SK-N-SH (cell line): ENCODE data around the gene CDCP1. TPM values are rescaled to one million over a fixed set of nuclear protein-coding genes. Genes with fewer than 3 reads are reported as not detected.
A peak's percentile ranks its signal among the peaks of the same experiment; 100 is the strongest.

Experiments
- CTCF ChIA-PET: fragments of 300-600, 350-600 bp; formaldehyde crosslinking; extraction: SDS; loops from one replicate; lab custom pipeline; 2021; lab: Yijun Ruan, JAX
- POLR2A ChIA-PET: fragments of 350-600 bp; sonication (Branson Sonifier 250); formaldehyde crosslinking; extraction: SDS; loops from one replicate; lab custom pipeline; 2020; ENCODE audit warnings: antibody characterized with exemption, inconsistent platforms; lab: Yijun Ruan, JAX
- DNase-seq: peaks from one replicate; pipeline ENCODE4 v3.0.0; 2012
- H2AFZ ChIP-seq: fragments of 200-600 bp; sonication (generic); 2 replicates; pipeline ENCODE4 v1.8.1; 2016; ENCODE audit warnings: antibody characterized with exemption, mild to moderate bottlenecking, low read depth
- H3F3A ChIP-seq: fragments of 200-600 bp; sonication (generic); replicated peaks from 2 replicates; pipeline ENCODE3; 2016; ENCODE audit warnings: antibody characterized with exemption, mild to moderate bottlenecking; ENCODE audit not compliant: insufficient read depth
- H3K27ac ChIP-seq, 2 experiments: fragments of 200-500 bp in 1 of 2; fragments of 200-600 bp in 1 of 2; sonication (Bioruptor generic) in 1 of 2; sonication (generic), shearing (Covaris generic) in 1 of 2; 2 replicates each; pipeline versions ENCODE4 v1.5.1 to v1.6.1; 2014 to 2016; ENCODE audit warnings: low read depth in 2 of 2, inconsistent platforms in 1 of 2, low read length in 1 of 2, mild to moderate bottlenecking in 1 of 2, mixed read lengths in 1 of 2
- H3K27me3 ChIP-seq: fragments of 200-600 bp; sonication (generic), shearing (Covaris generic); 2 replicates; pipeline ENCODE4 v1.6.1; 2016; ENCODE audit warnings: mixed run types; ENCODE audit not compliant: insufficient read depth
- H3K36me3 ChIP-seq, 2 experiments: fragments of 200-500 bp in 1 of 2; fragments of 200-600 bp in 1 of 2; sonication (Bioruptor generic) in 1 of 2; sonication (generic) in 1 of 2; replicated peaks in 1 of 2; 2 replicates each; pipeline versions ENCODE3 to v1.5.1; 2014 to 2016; ENCODE audit warnings: low read length in 1 of 2, mild to moderate bottlenecking in 1 of 2; ENCODE audit not compliant: insufficient read depth in 2 of 2, control insufficient read depth in 1 of 2
- H3K4me1 ChIP-seq, 2 experiments: fragments of 200-500 bp in 1 of 2; fragments of 200-600 bp in 1 of 2; sonication (Bioruptor generic) in 1 of 2; sonication (generic), shearing (Covaris generic) in 1 of 2; 2 replicates each; pipeline versions ENCODE4 v1.5.1 to v1.6.1; 2014 to 2016; ENCODE audit warnings: low read depth in 1 of 2, low read length in 1 of 2, mixed run types in 1 of 2; ENCODE audit not compliant: insufficient read depth in 2 of 2, control insufficient read depth in 1 of 2
- H3K4me2 ChIP-seq: fragments of 200-600 bp; sonication (generic), shearing (Covaris generic); 2 replicates; pipeline ENCODE4 v1.6.1; 2017; ENCODE audit warnings: mixed run types
- H3K4me3 ChIP-seq, 2 experiments: fragments of 200-500 bp in 1 of 2; fragments of 200-600 bp in 1 of 2; sonication (Bioruptor generic) in 1 of 2; sonication (generic), shearing (Covaris generic) in 1 of 2; 2 replicates each; pipeline versions ENCODE4 v1.5.1 to v1.8.1; 2014 to 2016; ENCODE audit warnings: low read depth in 2 of 2, inconsistent platforms in 1 of 2, low read length in 1 of 2, mild to moderate bottlenecking in 1 of 2, mixed read lengths in 1 of 2, moderate library complexity in 1 of 2
- H3K79me2 ChIP-seq: fragments of 200-600 bp; sonication (generic); 2 replicates; pipeline ENCODE4 v1.8.1; 2017; ENCODE audit warnings: mild to moderate bottlenecking; ENCODE audit not compliant: insufficient read depth
- H3K9ac ChIP-seq: fragments of 200-600 bp; sonication (generic); 2 replicates; pipeline ENCODE4 v1.6.1; 2017; ENCODE audit warnings: mixed run types
- H3K9me2 ChIP-seq: fragments of 200-600 bp; sonication (generic); 2 replicates; pipeline ENCODE4 v1.6.1; 2017; ENCODE audit warnings: mixed run types
- H3K9me3 ChIP-seq: fragments of 200-600 bp; sonication (generic); 2 replicates; pipeline ENCODE4 v1.6.1; 2017; ENCODE audit warnings: mixed run types, mild to moderate bottlenecking, moderate library complexity
- H4K20me1 ChIP-seq: fragments of 200-600 bp; sonication (generic); 2 replicates; pipeline ENCODE4 v1.6.1; 2017; ENCODE audit warnings: mild to moderate bottlenecking, mixed run types; ENCODE audit not compliant: insufficient read depth
- EP300 ChIP-seq, 2 experiments: IDR thresholded peaks; 2 replicates each; pipeline versions ENCODE4 v1.4.0 to v1.6.1; 2012; ENCODE audit warnings: borderline replicate concordance in 1 of 2, low read depth in 1 of 2, low read length in 1 of 2
- FOSL2 ChIP-seq: IDR thresholded peaks from 2 replicates; pipeline ENCODE4 v1.4.0; 2012; ENCODE audit warnings: low read depth, mild to moderate bottlenecking, moderate library complexity, borderline replicate concordance
- GABPA ChIP-seq: IDR thresholded peaks from 2 replicates; pipeline ENCODE4 v1.4.0; 2012; ENCODE audit warnings: low read depth, mild to moderate bottlenecking
- MEF2A ChIP-seq: IDR thresholded peaks from 2 replicates; pipeline ENCODE4 v1.4.0; 2012; ENCODE audit warnings: low read depth, borderline replicate concordance
- NFIC ChIP-seq: IDR thresholded peaks from 2 replicates; pipeline ENCODE4 v1.4.0; 2012; ENCODE audit warnings: borderline replicate concordance
- RAD21 ChIP-seq: IDR thresholded peaks from 2 replicates; pipeline ENCODE4 v1.6.1; 2012; ENCODE audit warnings: mild to moderate bottlenecking, low read length
- TCF12 ChIP-seq: IDR thresholded peaks from 2 replicates; pipeline ENCODE4 v1.4.0; 2012
- WGBS: methylation state at CpG from one replicate; pipeline ENCODE4 v1.1.6; 2017; ENCODE audit warnings: low lambda C conversion rate; 5-methylcytosine and 5-hydroxymethylcytosine counted together
- polyA plus RNA-seq, 3 experiments: library from polyadenylated mRNA; depleted of rRNA; stranded (reverse); fragments of >200 nt; gene quantifications; 2 replicates each; pipeline ENCODE4 v1.2.3, GENCODE V29; 2012
- TF ChIP-seq, protein P1 (sequence below): IDR thresholded peaks from 2 replicates; pipeline ENCODE4; 2012

The CDCP1 gene
- polyA plus RNA-seq, 1 of the 3 experiments (the other 2 are of a cell fraction), result 3.6 TPM

GRCh38 chr3:45105855-45106671 lies 40.1 kb downstream of the CDCP1 start:
- H2AFZ ChIP-seq, result no peak overlapping the region; the same call in 1 of the 2 replicates
- no peak for DNase-seq
- H3K27ac ChIP-seq, result peak overlapping the region in 1 of 2 experiments; percentile 31; a peak in 2 of 4 replicates
- CTCF ChIA-PET, result interaction anchor here (0.9 to 1.9 kb wide), 3 partner anchors 14 to 104 kb away, joined by 4 read pairs; no protein-coding TSS in a partner anchor
- no peaks in the 10 kb centered on the region for H3K9me3 ChIP-seq
- WGBS, result 72% methylated on average over 5 of the region's 5 CpGs
- H3K4me3 ChIP-seq, result no peak overlapping the region
- no peaks in the 10 kb centered on the region for H3K36me3 ChIP-seq
- no peaks in the 10 kb centered on the region for H3K9me2 ChIP-seq
- POLR2A ChIA-PET, result no interaction called here
- H3K4me2 ChIP-seq, result peak overlapping the region; percentile 1; the same call in 1 of the 2 replicates
- H3K4me1 ChIP-seq, result peaks cover 7 to 14% of the 10 kb centered on the region in 2 experiments; a peak in 2 of 4 replicates
- no peaks in the 10 kb centered on the region for H3F3A ChIP-seq
- H3K79me2 ChIP-seq, result no peaks in the 10 kb centered on the region
- TF ChIP-seq FOSL2 (no peak; the same call in 1 of the 2 replicates), GABPA (no peak), NFIC (0 out of 2 replicates have a peak, but pooled peaks have one; percentile 29), TCF12 (peak; percentile 75), RAD21 (no peak), EP300 (IDR thresholded peaks at IDR 0.05; ENCODE audit: borderline replicate concordance in 1 of 2, low read depth in 1 of 2, low read length in 1 of 2) (peak in 1 of 2 experiments; percentile 66; a peak in 1 of 4 replicates)
- TF ChIP-seq, protein P1, sequence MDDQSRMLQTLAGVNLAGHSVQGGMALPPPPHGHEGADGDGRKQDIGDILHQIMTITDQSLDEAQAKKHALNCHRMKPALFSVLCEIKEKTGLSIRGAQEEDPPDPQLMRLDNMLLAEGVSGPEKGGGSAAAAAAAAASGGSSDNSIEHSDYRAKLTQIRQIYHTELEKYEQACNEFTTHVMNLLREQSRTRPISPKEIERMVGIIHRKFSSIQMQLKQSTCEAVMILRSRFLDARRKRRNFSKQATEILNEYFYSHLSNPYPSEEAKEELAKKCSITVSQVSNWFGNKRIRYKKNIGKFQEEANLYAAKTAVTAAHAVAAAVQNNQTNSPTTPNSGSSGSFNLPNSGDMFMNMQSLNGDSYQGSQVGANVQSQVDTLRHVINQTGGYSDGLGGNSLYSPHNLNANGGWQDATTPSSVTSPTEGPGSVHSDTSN, result peak; percentile 77
- no peak overlapping the region for H3K9ac ChIP-seq
- no peaks in the 10 kb centered on the region for H3K27me3 ChIP-seq
- H4K20me1 ChIP-seq, result no peaks in the 10 kb centered on the region

DNA sequence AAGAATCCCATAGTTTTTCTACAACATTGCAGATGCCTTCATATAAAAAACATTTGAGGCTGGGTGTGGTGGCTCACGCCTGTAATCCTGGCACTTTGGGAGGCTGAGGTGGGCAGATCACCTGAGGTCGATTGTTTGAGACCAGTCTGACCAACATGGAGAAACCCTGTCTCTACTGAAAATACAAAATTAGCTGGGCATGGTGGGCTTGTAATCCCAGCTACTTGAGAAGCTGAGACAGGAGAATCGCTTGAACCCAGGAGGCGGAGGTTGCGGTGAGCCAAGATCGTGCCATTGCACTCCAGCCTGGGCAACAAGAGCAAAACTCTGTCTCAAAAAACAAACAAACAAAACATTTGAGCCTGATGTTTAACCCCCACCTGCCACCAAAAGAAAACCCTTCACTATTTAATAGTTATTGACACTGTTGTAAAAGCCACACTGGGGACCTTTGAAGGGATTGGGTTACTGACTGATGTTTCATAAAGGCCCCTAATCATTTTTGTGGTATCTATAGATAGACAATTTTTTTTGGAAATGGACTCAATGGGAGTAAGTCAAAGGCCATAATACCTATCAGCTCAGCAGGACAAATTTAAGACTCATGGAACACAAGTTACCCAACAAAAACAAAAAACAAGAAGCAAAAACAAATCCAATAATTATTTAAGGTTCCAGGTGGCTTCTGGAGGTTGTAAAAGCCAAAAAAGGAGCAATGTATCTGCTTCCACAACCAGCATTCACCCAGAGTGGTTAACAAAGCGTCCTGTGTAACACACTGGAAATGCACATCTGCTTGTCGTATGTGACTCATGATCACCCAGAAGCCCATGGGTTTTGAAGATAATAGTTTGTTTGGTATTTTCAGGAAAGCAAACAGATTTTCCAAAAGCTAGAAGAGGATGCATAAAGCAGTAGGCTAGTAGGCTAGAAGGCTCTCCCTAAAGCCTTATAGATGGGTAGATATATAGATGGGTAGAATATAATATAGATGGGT lies 41.2 kb downstream of the CDCP1 start:
- Histone ChIP-seq H3K9ac (no peak overlapping the region), H2AFZ (no peak overlapping the region), H3K9me3 (no peaks in the 10 kb centered on the region)
- POLR2A ChIA-PET, result no interaction called here
- 82% methylated on average over 5 of the region's 8 CpGs for WGBS
- CTCF ChIA-PET, result interaction anchor here (0.9 to 1.9 kb wide), 2 partner anchors 15 to 105 kb away, joined by 4 read pairs; no protein-coding TSS in a partner anchor
- TF ChIP-seq FOSL2 (0 out of 2 replicates have a peak, but pooled peaks have one; percentile 16), MEF2A (no peak)
- TF ChIP-seq, all 33 proteins: peak for 1
- no peak overlapping the region for H3K4me3 ChIP-seq
- peak overlapping the region in 1 of 2 experiments; percentile 31; a peak in 2 of 4 replicates for H3K27ac ChIP-seq
- no peaks in the 10 kb centered on the region for H4K20me1 ChIP-seq
- H3K36me3 ChIP-seq, result no peaks in the 10 kb centered on the region
- H3F3A ChIP-seq, result no peaks in the 10 kb centered on the region
- no peaks in the 10 kb centered on the region for H3K27me3 ChIP-seq
- H3K4me1 ChIP-seq, result peaks cover 7 to 14% of the 10 kb centered on the region in 2 experiments; a peak in 2 of 4 replicates
- no peak for DNase-seq
- no peaks in the 10 kb centered on the region for H3K79me2 ChIP-seq
- no peaks in the 10 kb centered on the region for H3K9me2 ChIP-seq
- H3K4me2 ChIP-seq, result no peak overlapping the region
